ENCODE measurements around the gene MORC4. TPM values are rescaled to one million over a fixed set of nuclear protein-coding genes. Genes with fewer than 3 reads are reported as not detected.

The MORC4 gene
- total RNA-seq, 1 donor from 2014 or later: 26.0 TPM

DNA sequence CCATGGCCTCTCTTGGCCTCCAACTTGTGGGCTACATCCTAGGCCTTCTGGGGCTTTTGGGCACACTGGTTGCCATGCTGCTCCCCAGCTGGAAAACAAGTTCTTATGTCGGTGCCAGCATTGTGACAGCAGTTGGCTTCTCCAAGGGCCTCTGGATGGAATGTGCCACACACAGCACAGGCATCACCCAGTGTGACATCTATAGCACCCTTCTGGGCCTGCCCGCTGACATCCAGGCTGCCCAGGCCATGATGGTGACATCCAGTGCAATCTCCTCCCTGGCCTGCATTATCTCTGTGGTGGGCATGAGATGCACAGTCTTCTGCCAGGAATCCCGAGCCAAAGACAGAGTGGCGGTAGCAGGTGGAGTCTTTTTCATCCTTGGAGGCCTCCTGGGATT is 71.8 kb downstream of the MORC4 start:
- H3K27me3 Mint-ChIP-seq (ENCODE audit: low read depth, unreplicated experiment): peaks cover 3% of the 10 kb centered on the region
- no peaks in the 10 kb centered on the region for H3K36me3 ChIP-seq (ENCODE audit: insufficient read depth, low read length)
- no peak overlapping the region for H3K27ac Mint-ChIP-seq (ENCODE audit: unreplicated experiment)
- no peak overlapping the region for H3K4me3 ChIP-seq (ENCODE audit: insufficient read depth, low read depth, low read length)
- H3K4me2 ChIP-seq (ENCODE audit: low read length): no peak overlapping the region
- FAIRE-seq (no peak), DNase-seq (ENCODE audit: low read depth) (no peak)
- no peaks in the 10 kb centered on the region for H3K9me3 ChIP-seq (ENCODE audit: insufficient read depth, low read depth, low read length)
- peaks cover 15% of the 10 kb centered on the region for H3K4me1 ChIP-seq (ENCODE audit: insufficient read depth, low read length)
- no peaks in the 10 kb centered on the region for H3K9me3 Mint-ChIP-seq (ENCODE audit: unreplicated experiment)
- no peaks in the 10 kb centered on the region for H3K36me3 Mint-ChIP-seq (ENCODE audit: low read depth, unreplicated experiment)
- H3K4me1 Mint-ChIP-seq (ENCODE audit: low read depth, unreplicated experiment): peaks cover 7% of the 10 kb centered on the region
- no peak overlapping the region for H3K9ac ChIP-seq (ENCODE audit: low read length)
- no peak overlapping the region for H2AFZ ChIP-seq (ENCODE audit: low read depth, low read length)
- TF ChIP-seq CTCF (IDR thresholded peaks at IDR 0.05; ENCODE audit: insufficient read depth, low read depth, low read length) (no peak), EZH2 (IDR thresholded peaks at IDR 0.05; ENCODE audit: insufficient read depth, low read length) (no peak)
- H3K27ac ChIP-seq (ENCODE audit: low read depth, low read length): no peak overlapping the region
- H3K79me2 ChIP-seq (ENCODE audit: insufficient read depth, low read length): no peaks in the 10 kb centered on the region
- H3K27me3 ChIP-seq (ENCODE audit: insufficient read depth, low read length): no peaks in the 10 kb centered on the region
- no peaks in the 10 kb centered on the region for H4K20me1 ChIP-seq (ENCODE audit: insufficient read depth, low read length)
- H3K4me3 Mint-ChIP-seq (ENCODE audit: unreplicated experiment): no peak overlapping the region

DNA sequence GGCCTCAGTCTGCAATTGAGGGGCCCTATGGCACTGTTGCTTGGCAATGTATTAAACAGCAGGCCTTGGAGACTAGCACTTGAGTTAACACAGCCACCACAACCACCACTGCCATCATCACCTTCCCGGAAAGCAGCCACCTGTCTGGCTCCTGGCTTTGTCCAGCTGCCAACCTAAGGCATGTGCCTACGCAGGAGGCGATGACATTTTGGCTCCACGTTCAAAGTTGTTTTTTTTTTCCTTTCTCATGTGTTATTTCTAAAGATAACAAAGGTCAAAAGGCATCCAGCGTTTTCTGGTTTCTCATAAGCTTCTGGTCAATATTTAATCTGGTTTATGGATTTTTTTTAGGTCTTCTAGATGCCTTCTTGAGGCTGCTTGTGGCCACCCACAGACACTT is 72.3 kb downstream of the MORC4 start:
- Histone ChIP-seq H2AFZ (ENCODE audit: low read depth, low read length) (no peak overlapping the region), H3K4me2 (ENCODE audit: low read length) (no peak overlapping the region), H3K27ac (ENCODE audit: low read depth, low read length) (no peak overlapping the region), H3K9me3 (ENCODE audit: insufficient read depth, low read depth, low read length) (no peaks in the 10 kb centered on the region), H3K27me3 (ENCODE audit: insufficient read depth, low read length) (no peaks in the 10 kb centered on the region), H3K79me2 (ENCODE audit: insufficient read depth, low read length) (no peaks in the 10 kb centered on the region), H3K4me1 (ENCODE audit: insufficient read depth, low read length) (peaks cover 10% of the 10 kb centered on the region), H3K9ac (ENCODE audit: low read length) (no peak overlapping the region), H4K20me1 (ENCODE audit: insufficient read depth, low read length) (no peaks in the 10 kb centered on the region), H3K4me3 (ENCODE audit: insufficient read depth, low read depth, low read length) (no peak overlapping the region), H3K36me3 (ENCODE audit: insufficient read depth, low read length) (no peaks in the 10 kb centered on the region)
- no peaks in the 10 kb centered on the region for H3K36me3 Mint-ChIP-seq (ENCODE audit: low read depth, unreplicated experiment)
- FAIRE-seq (no peak), DNase-seq (ENCODE audit: low read depth) (no peak)
- peaks cover 6% of the 10 kb centered on the region for H3K4me1 Mint-ChIP-seq (ENCODE audit: low read depth, unreplicated experiment)
- H3K27me3 Mint-ChIP-seq (ENCODE audit: low read depth, unreplicated experiment): peaks cover 3% of the 10 kb centered on the region
- no peak overlapping the region for H3K4me3 Mint-ChIP-seq (ENCODE audit: unreplicated experiment)
- no peaks in the 10 kb centered on the region for H3K9me3 Mint-ChIP-seq (ENCODE audit: unreplicated experiment)
- TF ChIP-seq CTCF (IDR thresholded peaks at IDR 0.05; ENCODE audit: insufficient read depth, low read depth, low read length) (no peak), EZH2 (IDR thresholded peaks at IDR 0.05; ENCODE audit: insufficient read depth, low read length) (no peak)
- H3K27ac Mint-ChIP-seq (ENCODE audit: unreplicated experiment): no peak overlapping the region

GRCh38 chrX:106927023-106927422 is 73.0 kb downstream of the MORC4 start:
- H2AFZ ChIP-seq (ENCODE audit: low read depth, low read length): no peak overlapping the region
- H3K4me3 ChIP-seq (ENCODE audit: insufficient read depth, low read depth, low read length): no peak overlapping the region
- Mint-ChIP-seq H3K27ac (ENCODE audit: unreplicated experiment) (no peak overlapping the region), H3K4me1 (ENCODE audit: low read depth, unreplicated experiment) (no peaks in the 10 kb centered on the region), H3K4me3 (ENCODE audit: unreplicated experiment) (no peak overlapping the region), H3K9me3 (ENCODE audit: unreplicated experiment) (no peaks in the 10 kb centered on the region), H3K36me3 (ENCODE audit: low read depth, unreplicated experiment) (no peaks in the 10 kb centered on the region), H3K27me3 (ENCODE audit: low read depth, unreplicated experiment) (peaks cover 6% of the 10 kb centered on the region)
- no peak overlapping the region for H3K9ac ChIP-seq (ENCODE audit: low read length)
- no peak overlapping the region for H3K27ac ChIP-seq (ENCODE audit: low read depth, low read length)
- H3K4me1 ChIP-seq (ENCODE audit: insufficient read depth, low read length): peaks cover 3% of the 10 kb centered on the region
- DNase-seq (ENCODE audit: low read depth) (no peak), FAIRE-seq (no peak)
- H3K36me3 ChIP-seq (ENCODE audit: insufficient read depth, low read length): no peaks in the 10 kb centered on the region
- H3K79me2 ChIP-seq (ENCODE audit: insufficient read depth, low read length): no peaks in the 10 kb centered on the region
- no peaks in the 10 kb centered on the region for H3K9me3 ChIP-seq (ENCODE audit: insufficient read depth, low read depth, low read length)
- H3K27me3 ChIP-seq (ENCODE audit: insufficient read depth, low read length): no peaks in the 10 kb centered on the region
- H3K4me2 ChIP-seq (ENCODE audit: low read length): no peak overlapping the region
- no peaks in the 10 kb centered on the region for H4K20me1 ChIP-seq (ENCODE audit: insufficient read depth, low read length)
- no peak for TF ChIP-seq CTCF (IDR thresholded peaks at IDR 0.05; ENCODE audit: insufficient read depth, low read depth, low read length)
- no peak for TF ChIP-seq EZH2 (IDR thresholded peaks at IDR 0.05; ENCODE audit: insufficient read depth, low read length)
